Measurements from ENCODE around the gene SVEP1. TPM values are rescaled to one million over a fixed set of nuclear protein-coding genes. Genes with fewer than 3 reads are reported as not detected.
A peak's percentile ranks its signal among the peaks of the same experiment; 100 is the strongest.
"Not testable (repeated sequence)": the region's sequence is repeated elsewhere in the genome, so short reads cannot be mapped to it uniquely, and the experiment has no call there.

The SVEP1 gene
- not detected for total RNA-seq

DNA sequence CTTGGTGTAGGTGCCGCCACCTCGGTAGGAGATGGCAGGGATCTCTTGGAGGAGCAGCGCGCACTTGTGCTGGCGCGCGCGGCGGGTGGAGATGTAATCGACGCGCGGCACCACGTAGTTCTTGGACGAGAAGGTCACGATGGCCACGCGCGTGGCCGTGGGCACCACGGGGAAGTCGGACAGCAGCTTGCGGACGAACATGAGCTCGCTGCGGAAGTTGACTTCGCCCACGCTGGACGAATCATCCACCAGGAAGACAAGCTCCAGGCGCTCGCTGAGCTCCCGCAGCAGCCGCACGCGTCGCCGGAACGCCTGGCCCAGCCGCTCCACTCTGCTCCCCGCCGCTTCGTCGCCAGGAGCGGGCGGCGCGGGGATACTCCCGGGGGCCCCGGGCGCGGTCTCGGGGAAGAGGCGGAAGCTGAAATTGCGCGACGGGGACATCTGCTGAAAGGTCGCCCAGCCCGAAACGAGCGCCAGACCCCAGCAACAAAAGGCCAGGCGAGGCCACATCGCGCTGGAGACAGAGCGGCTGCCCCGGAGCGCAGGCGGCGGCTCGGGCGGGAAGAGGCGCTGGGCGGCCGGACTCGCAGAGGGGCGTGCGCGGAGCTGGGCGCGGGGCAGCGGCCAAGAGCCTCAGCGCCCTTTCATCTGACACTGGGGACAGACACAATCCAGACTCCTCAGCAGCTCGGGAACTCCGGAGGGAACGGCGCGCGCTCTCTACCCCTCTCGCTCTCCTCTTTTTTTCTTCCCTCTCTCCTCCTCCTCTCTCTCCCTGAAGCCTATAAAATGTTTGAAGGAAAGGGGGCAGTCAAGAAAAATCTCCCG lies at the start of gene SVEP1:
Gene SVEP1 (minus strand): TSS at position 708 of the 828 bp plus-strand sequence. CDS start 198 bp downstream, at position 510.
- ChIA-PET CTCF (no interaction called here), POLR2A (no interaction called here)
- ATAC-seq = no peak

DNA sequence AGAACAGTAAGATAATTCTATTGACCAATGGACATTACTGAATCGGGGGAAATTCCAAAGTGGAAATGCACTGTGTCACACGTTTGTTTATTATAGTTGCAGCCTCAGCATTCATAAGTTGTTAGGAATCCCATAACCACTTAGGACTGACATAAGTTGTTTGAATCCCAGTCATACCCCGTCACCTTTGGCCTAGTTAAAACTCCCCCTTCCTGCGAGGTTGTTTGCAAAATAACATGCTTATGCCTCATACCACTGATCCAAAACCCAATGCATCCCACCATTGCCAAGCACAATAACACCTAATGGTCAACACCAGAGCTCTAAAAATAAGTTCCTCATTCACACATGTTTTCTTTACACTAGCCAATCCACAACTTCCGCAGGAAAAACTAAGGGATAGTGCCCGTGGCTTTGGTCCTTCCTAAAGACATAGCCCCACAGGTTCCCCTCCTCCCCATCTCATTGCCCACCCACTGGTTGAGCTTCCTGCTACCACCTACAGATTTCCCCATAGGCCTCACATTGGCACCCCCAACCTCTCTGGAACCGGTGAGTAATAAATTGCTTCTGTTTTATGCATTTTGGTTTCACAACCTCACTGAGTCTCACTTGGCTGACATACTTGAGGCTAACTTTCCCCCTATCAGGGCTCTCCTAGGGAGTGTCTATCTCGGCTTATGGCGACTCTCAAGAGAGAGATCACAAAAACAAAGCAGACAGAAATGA lies 46.7 kb upstream of the SVEP1 start:
- CTCF ChIA-PET = no interaction called here
- POLR2A ChIA-PET = no interaction called here
- Mint-ChIP-seq H3K4me1 (ENCODE audit: low read depth) (no peaks in the 10 kb centered on the region), H3K27ac (no peak overlapping the region), H3K36me3 (ENCODE audit: low read depth) (no peaks in the 10 kb centered on the region), H3K9me3 (ENCODE audit: insufficient read depth) (no peaks in the 10 kb centered on the region), H3K27me3 (ENCODE audit: low read depth) (no peaks in the 10 kb centered on the region), H3K4me3 (no peak overlapping the region)
- DNase-seq (no peak), ATAC-seq (no peak)

More for the DNA sequence above, at the start of gene SVEP1:
- H3K9me3 Mint-ChIP-seq (ENCODE audit: insufficient read depth) = no peaks in the 10 kb centered on the region
- no peak for DNase-seq
- H3K4me1 Mint-ChIP-seq (ENCODE audit: low read depth) = peaks cover 2% of the 10 kb centered on the region
- H3K4me3 Mint-ChIP-seq = no peak within 1 kb of the TSS
- H3K27me3 Mint-ChIP-seq (ENCODE audit: low read depth) = peaks cover 32% of the 10 kb centered on the region
- no peak within 1 kb of the TSS for H3K27ac Mint-ChIP-seq
- no peaks in the 10 kb centered on the region for H3K36me3 Mint-ChIP-seq (ENCODE audit: low read depth)

DNA sequence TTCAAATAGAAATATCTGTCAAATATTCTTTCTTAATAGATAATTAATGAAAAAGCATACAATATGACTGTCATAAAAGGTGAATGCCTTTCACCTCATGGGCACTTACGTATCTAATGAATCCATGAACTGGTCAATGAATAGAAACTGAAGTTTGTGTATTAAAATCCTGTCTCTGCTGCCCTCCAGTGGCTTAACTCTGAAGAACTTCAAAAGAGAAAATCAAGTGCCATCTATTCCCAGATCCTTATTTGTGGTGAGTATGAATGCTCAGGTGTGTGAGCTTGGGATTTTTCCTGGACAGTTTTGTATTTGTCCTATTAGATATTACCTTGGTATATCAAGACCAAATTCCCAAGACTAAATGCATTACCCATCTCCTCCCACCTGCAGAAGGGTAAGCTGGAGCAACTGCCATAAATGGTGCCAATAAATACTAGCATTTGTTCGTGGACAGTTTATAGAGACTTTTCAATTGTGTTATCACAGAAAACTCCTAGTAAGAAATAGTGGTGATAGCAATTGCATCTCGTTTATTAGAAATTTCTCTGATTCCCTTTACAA lies 44.0 kb upstream of the SVEP1 start:
- Mint-ChIP-seq H3K27me3 (ENCODE audit: low read depth) (no peaks in the 10 kb centered on the region), H3K4me3 (no peak overlapping the region), H3K4me1 (ENCODE audit: low read depth) (no peaks in the 10 kb centered on the region), H3K9me3 (ENCODE audit: insufficient read depth) (no peaks in the 10 kb centered on the region), H3K36me3 (ENCODE audit: low read depth) (no peaks in the 10 kb centered on the region), H3K27ac (no peak overlapping the region)
- DNase-seq (peak; percentile 35), ATAC-seq (no peak)
- POLR2A ChIA-PET = no interaction called here
- CTCF ChIA-PET = interaction anchor here (0.8 to 1.7 kb wide), 8 partner anchors 13 to 444 kb away, joined by 3 to 15 read pairs (median 4); no protein-coding TSS in a partner anchor

DNA sequence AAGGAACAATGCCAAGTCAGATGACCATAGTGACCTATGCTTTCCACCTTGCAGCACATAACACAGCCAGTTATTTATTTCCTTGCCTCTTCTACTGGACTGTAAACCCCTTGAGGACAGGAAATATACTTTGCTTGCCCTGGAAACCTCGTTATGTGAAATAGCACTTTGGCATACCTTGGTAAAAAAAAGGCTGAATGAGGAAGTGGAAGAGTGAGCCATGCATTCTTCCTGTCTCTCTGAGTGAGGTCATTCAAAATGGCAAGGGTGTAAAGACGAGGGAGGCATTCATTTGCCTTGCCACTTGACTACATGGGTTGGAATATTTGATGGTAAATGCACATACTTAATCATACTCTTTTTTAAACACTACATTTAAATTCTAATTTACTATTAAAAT lies 42.8 kb upstream of the SVEP1 start:
- POLR2A ChIA-PET = no interaction called here
- H3K9me3 Mint-ChIP-seq (ENCODE audit: insufficient read depth) = no peaks in the 10 kb centered on the region
- CTCF ChIA-PET = no interaction called here
- no peaks in the 10 kb centered on the region for H3K4me1 Mint-ChIP-seq (ENCODE audit: low read depth)
- H3K4me3 Mint-ChIP-seq = no peak overlapping the region
- ATAC-seq (no peak), DNase-seq (no peak)
- no peaks in the 10 kb centered on the region for H3K36me3 Mint-ChIP-seq (ENCODE audit: low read depth)
- H3K27me3 Mint-ChIP-seq (ENCODE audit: low read depth) = no peaks in the 10 kb centered on the region
- no peak overlapping the region for H3K27ac Mint-ChIP-seq

DNA sequence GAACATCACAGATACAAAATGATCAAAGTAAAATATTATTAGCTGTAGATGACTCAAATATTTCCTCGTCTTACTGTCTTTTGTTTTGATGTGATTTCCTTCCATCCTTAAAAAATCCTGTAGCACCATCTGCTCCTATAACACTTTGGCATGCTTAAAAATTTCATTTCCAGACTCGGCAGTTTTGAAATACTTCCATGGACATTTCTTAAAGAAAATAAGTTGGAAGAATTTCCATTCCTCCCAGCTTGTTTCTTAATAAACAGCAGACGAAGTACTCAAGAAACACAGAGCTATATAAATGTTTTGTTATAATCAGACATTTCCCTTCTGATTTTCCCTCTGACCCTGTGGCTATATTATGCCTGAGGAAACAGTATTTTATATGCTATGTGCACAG lies 41.2 kb upstream of the SVEP1 start:
- DNase-seq (no peak), ATAC-seq (no peak)
- Mint-ChIP-seq H3K4me3 (no peak overlapping the region), H3K27ac (no peak overlapping the region), H3K36me3 (ENCODE audit: low read depth) (no peaks in the 10 kb centered on the region), H3K27me3 (ENCODE audit: low read depth) (no peaks in the 10 kb centered on the region), H3K4me1 (ENCODE audit: low read depth) (no peaks in the 10 kb centered on the region), H3K9me3 (ENCODE audit: insufficient read depth) (no peaks in the 10 kb centered on the region)
- POLR2A ChIA-PET = no interaction called here
- CTCF ChIA-PET = interaction anchor here (0.8 kb wide), 1 partner anchor 437 kb away, joined by 3 read pairs; no protein-coding TSS in a partner anchor

DNA sequence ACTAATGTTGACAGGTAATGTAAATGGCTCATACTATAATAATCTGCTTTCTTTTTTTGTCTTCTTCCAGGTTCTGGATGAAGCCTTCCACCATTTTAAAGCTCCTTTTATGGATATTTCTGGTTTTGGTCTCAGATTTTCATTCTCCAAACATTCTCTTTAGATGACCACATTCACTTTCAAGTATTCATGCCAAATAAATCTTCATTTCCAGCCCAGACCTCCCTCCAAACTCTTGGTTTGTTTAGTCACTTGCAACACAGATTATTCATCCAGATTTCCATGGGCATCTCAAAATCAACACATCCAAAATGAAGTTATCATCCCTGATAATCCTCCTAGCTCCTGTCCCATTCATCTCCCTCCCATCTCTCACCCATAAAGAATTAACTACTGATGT lies 40.3 kb upstream of the SVEP1 start:
- no peak overlapping the region for H3K27ac Mint-ChIP-seq
- no peak overlapping the region for H3K4me3 Mint-ChIP-seq
- DNase-seq (no peak), ATAC-seq (no peak)
- H3K4me1 Mint-ChIP-seq (ENCODE audit: low read depth) = no peaks in the 10 kb centered on the region
- H3K36me3 Mint-ChIP-seq (ENCODE audit: low read depth) = no peaks in the 10 kb centered on the region
- no peaks in the 10 kb centered on the region for H3K9me3 Mint-ChIP-seq (ENCODE audit: insufficient read depth)
- ChIA-PET POLR2A (no interaction called here), CTCF (interaction anchor here (2.2 kb wide), 1 partner anchor 436 kb away, joined by 7 read pairs; no protein-coding TSS in a partner anchor)
- H3K27me3 Mint-ChIP-seq (ENCODE audit: low read depth) = no peaks in the 10 kb centered on the region

DNA sequence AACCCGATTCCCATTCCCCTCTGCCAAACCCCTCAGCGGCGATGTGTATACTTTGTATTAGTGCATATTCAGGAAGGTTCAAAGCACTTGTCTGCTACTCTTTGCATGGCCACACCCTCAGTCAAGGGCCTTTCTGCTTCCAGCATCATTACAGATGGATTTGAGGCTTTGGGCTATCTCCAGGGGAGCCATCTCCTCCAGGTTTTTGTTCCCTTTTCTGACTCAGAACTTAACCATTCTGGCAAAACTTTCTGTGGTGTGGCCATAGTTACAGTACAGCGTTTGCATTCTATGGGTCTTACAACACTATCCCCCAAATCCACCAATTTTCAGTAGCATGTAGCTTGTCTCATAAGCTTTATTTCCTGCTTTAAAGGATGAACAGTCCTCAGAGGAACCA lies 36.0 kb upstream of the SVEP1 start:
- Mint-ChIP-seq H3K27ac (no peak overlapping the region), H3K4me3 (no peak overlapping the region), H3K9me3 (ENCODE audit: insufficient read depth) (no peaks in the 10 kb centered on the region), H3K36me3 (ENCODE audit: low read depth) (no peaks in the 10 kb centered on the region), H3K4me1 (ENCODE audit: low read depth) (no peaks in the 10 kb centered on the region), H3K27me3 (ENCODE audit: low read depth) (no peaks in the 10 kb centered on the region)
- CTCF ChIA-PET = no interaction called here
- POLR2A ChIA-PET = no interaction called here
- DNase-seq (no peak), ATAC-seq (no peak)

DNA sequence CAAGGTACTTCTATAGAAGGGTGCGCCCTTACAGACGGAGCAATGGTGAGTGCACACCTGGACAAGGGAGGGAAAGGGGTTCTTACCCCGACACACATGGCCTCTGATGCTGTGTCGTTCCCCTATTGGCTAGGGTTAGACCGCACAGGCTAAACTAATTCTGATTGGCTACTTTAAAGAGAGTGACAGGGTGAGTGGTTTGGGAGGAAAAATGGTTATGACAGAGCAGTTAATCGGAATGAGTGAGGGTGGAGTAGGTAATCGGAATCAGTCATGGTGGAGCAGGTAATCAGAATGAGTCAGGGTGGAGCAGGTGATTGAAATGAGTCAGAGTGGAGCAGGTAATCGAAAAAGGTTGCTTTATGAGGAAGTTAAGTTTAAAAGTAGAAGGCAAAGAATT lies 35.0 kb upstream of the SVEP1 start:
- H3K4me3 Mint-ChIP-seq; H3K9me3 Mint-ChIP-seq (ENCODE audit: insufficient read depth); H3K27me3 Mint-ChIP-seq (ENCODE audit: low read depth); POLR2A ChIA-PET; DNase-seq; H3K36me3 Mint-ChIP-seq (ENCODE audit: low read depth); ATAC-seq; H3K4me1 Mint-ChIP-seq (ENCODE audit: low read depth); H3K27ac Mint-ChIP-seq; CTCF ChIA-PET: not testable (repeated sequence)

DNA sequence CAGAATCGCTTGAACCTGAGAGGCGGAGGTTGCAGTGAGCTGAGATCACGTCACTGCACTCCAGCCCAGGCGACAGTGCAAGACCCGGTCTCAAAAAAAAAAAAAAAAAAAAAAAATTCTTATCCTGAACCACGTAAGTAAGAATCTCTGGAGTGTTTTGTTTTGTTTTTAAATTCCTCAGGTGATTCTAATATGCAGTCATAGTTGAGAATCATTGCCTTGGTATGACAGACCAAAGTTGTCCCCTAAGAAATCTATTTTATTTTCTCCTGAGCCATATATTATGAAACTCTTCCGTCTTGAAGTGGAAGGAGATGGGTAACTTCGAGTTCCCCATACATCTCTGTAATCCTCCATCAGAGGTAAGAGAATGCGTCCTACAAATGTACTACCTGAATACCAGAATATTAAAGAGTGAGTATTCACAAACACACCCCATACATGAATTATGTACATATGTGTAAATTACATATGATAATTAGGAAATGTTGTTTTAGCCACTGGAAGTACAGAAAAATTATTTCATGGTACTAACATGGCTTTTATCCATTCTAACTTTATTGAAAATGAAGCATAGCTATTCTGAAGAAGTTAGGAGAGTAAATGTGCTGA lies 26.7 kb upstream of the SVEP1 start:
- CTCF ChIA-PET = no interaction called here

DNA sequence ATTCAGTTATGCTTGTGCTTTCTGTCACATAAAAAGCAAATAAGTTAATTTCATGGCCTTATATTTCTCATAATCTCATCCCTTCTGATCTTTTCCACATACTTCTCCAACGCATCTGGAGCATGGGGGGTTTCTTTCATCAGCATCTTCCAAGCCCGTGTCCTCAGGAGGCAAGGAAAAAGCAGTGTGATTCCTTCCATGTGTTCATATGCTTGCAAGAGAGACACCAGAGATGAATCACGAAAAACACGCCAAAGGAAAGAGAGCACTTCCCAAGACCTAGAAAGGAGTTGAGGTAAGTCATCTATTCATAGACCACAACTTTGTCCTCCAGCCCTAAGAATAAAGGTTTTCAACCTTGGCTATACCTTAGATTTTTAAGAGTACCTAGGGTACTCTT lies 26.0 kb upstream of the SVEP1 start:
- Mint-ChIP-seq H3K36me3 (ENCODE audit: low read depth) (no peaks in the 10 kb centered on the region), H3K27me3 (ENCODE audit: low read depth) (no peaks in the 10 kb centered on the region), H3K9me3 (ENCODE audit: insufficient read depth) (no peaks in the 10 kb centered on the region), H3K27ac (no peak overlapping the region), H3K4me3 (no peak overlapping the region), H3K4me1 (ENCODE audit: low read depth) (no peaks in the 10 kb centered on the region)
- CTCF ChIA-PET = no interaction called here
- DNase-seq = no peak
- POLR2A ChIA-PET = no interaction called here
- ATAC-seq = no peak

More for the DNA sequence above, 26.7 kb upstream of the SVEP1 start:
- H3K27me3 Mint-ChIP-seq (ENCODE audit: low read depth) = no peaks in the 10 kb centered on the region
- no peak overlapping the region for H3K27ac Mint-ChIP-seq
- DNase-seq (no peak), ATAC-seq (no peak)
- H3K4me1 Mint-ChIP-seq (ENCODE audit: low read depth) = no peaks in the 10 kb centered on the region
- H3K36me3 Mint-ChIP-seq (ENCODE audit: low read depth) = no peaks in the 10 kb centered on the region
- no peaks in the 10 kb centered on the region for H3K9me3 Mint-ChIP-seq (ENCODE audit: insufficient read depth)
- H3K4me3 Mint-ChIP-seq = no peak overlapping the region
- POLR2A ChIA-PET = no interaction called here

DNA sequence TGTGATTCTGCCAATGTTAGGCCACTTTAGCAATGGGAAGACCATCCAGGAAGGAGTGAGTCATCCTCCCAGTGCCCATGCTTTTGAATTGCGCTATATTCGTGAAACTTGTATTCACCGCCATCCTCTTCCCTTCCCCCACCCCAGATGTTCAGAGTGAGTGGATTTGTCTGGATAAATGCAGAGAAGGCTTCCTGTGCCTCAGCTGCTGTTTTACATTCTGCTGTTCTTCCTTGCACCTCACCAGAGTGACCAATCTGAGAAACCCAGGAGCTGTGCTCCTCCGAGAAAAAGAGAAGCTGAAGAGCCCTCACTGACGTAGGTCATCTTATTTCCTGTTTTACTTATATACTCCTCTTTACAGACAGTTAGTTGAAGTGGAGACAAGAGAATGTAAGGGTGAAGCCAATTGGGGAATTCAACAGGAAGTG lies 24.6 kb upstream of the SVEP1 start:
- Mint-ChIP-seq H3K4me1 (ENCODE audit: low read depth) (no peaks in the 10 kb centered on the region), H3K36me3 (ENCODE audit: low read depth) (no peaks in the 10 kb centered on the region), H3K27ac (no peak overlapping the region), H3K9me3 (ENCODE audit: insufficient read depth) (no peaks in the 10 kb centered on the region), H3K4me3 (no peak overlapping the region), H3K27me3 (ENCODE audit: low read depth) (no peaks in the 10 kb centered on the region)
- CTCF ChIA-PET = no interaction called here
- DNase-seq (no peak), ATAC-seq (no peak)
- POLR2A ChIA-PET = interaction anchor here (0.6 kb wide), 1 partner anchor 752 kb away, joined by 3 read pairs; no protein-coding TSS in a partner anchor

DNA sequence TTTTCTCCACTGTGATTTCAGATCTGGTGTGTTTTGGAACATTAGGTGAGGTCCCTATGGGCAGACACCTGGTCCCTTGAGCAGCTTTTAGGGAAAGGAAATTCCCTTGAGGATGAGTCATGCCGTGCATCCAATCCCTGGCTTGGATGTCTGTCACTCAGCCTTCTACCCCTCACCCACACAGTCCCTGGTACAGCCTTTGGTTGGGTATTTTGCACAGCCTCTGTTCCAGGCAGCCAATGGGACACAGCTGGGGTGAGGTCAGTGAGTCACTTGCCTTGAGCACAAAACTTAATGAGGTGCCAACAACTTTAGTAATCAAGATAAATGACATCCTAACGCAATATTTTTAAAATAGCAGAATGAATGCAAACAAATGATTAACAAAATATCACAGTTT lies 22.7 kb upstream of the SVEP1 start:
- ChIA-PET POLR2A (no interaction called here), CTCF (interaction anchor here (1.4 kb wide), 1 partner anchor 15 kb away, joined by 3 read pairs; no protein-coding TSS in a partner anchor)
- H3K27ac Mint-ChIP-seq = no peak overlapping the region
- H3K36me3 Mint-ChIP-seq (ENCODE audit: low read depth) = no peaks in the 10 kb centered on the region
- H3K9me3 Mint-ChIP-seq (ENCODE audit: insufficient read depth) = no peaks in the 10 kb centered on the region
- no peak overlapping the region for H3K4me3 Mint-ChIP-seq
- no peaks in the 10 kb centered on the region for H3K27me3 Mint-ChIP-seq (ENCODE audit: low read depth)
- no peak for ATAC-seq
- H3K4me1 Mint-ChIP-seq (ENCODE audit: low read depth) = no peaks in the 10 kb centered on the region
- DNase-seq = no peak

All from activated CD8-positive, alpha-beta T cell treated with anti-CD3 and anti-CD28 coated beads, Interleukin-2, amount 10 ng/mL, durations not matched to agents 7 days and 5 days (primary cell).